OCI-LY1 (cell line): Measurements from ENCODE around the gene MAML2.

Source experiments
- H2AFZ ChIP-seq: fragments of 200-600 bp; sonication (generic), shearing (Covaris generic); 2 replicates; pipeline ENCODE4 v1.6.0; 2014; ENCODE audit warnings: antibody characterized with exemption, mild to moderate bottlenecking, low read length
- H3F3A ChIP-seq: fragments of 200-600 bp; sonication (generic), shearing (Covaris generic); 2 replicates; pipeline ENCODE4 v1.6.0; 2014; ENCODE audit warnings: mild to moderate bottlenecking, antibody characterized with exemption, low read length, moderate library complexity; ENCODE audit not compliant: insufficient read depth
- H3K27ac ChIP-seq: fragments of 200-600 bp; sonication (generic); 2 replicates; pipeline ENCODE4 v1.5.1; 2014; ENCODE audit warnings: low read length, mixed run types, mild to moderate bottlenecking, low read depth; ENCODE audit not compliant: poor library complexity, severe bottlenecking
- H3K27me3 ChIP-seq: fragments of 200-600 bp; sonication (generic); 2 replicates; pipeline ENCODE4 v1.6.0; 2014; ENCODE audit warnings: antibody characterized with exemption, mild to moderate bottlenecking, low read length, moderate library complexity; ENCODE audit not compliant: insufficient read depth
- H3K36me3 ChIP-seq: fragments of 200-600 bp; sonication (generic); 2 replicates; pipeline ENCODE4 v1.6.1; 2014; ENCODE audit warnings: mild to moderate bottlenecking, antibody characterized with exemption, low read length, moderate library complexity, mixed read lengths; ENCODE audit not compliant: insufficient read depth
- H3K4me1 ChIP-seq: fragments of 200-600 bp; sonication (generic); 2 replicates; pipeline ENCODE4 v1.5.1; 2014; ENCODE audit warnings: mild to moderate bottlenecking, low read length, moderate library complexity; ENCODE audit not compliant: insufficient read depth, severe bottlenecking
- H3K4me2 ChIP-seq: fragments of 200-600 bp; sonication (generic), shearing (Covaris generic); 2 replicates; pipeline ENCODE4 v1.6.1; 2014; ENCODE audit warnings: low read length
- H3K4me3 ChIP-seq: fragments of 200-600 bp; sonication (generic); 2 replicates; pipeline ENCODE4 v1.5.1; 2014; ENCODE audit warnings: low read length, low read depth, mild to moderate bottlenecking, mixed read lengths; ENCODE audit not compliant: poor library complexity, severe bottlenecking
- H3K79me2 ChIP-seq: fragments of 200-600 bp; shearing (Covaris generic); 2 replicates; pipeline ENCODE4 v1.6.1; 2016; ENCODE audit warnings: mixed run types, low read length, mixed read lengths; ENCODE audit not compliant: insufficient read depth
- H3K9ac ChIP-seq: fragments of 200-600 bp; sonication (generic), shearing (Covaris generic); 2 replicates; pipeline ENCODE4 v1.6.1; 2014; ENCODE audit warnings: mild to moderate bottlenecking, low read length, mixed read lengths
- H3K9me2 ChIP-seq: fragments of 200-600 bp; sonication (generic), shearing (Covaris generic); 2 replicates; pipeline ENCODE4 v1.6.1; 2014; ENCODE audit warnings: low read depth, mild to moderate bottlenecking, low read length, mixed read lengths
- H3K9me3 ChIP-seq: fragments of 200-600 bp; shearing (Covaris generic); 2 replicates; pipeline ENCODE4 v1.6.1; 2014; ENCODE audit warnings: low read length, mixed read lengths
- H4K20me1 ChIP-seq: fragments of 200-600 bp; sonication (generic), shearing (Covaris generic); 2 replicates; pipeline ENCODE4 v1.6.0; 2016; ENCODE audit warnings: mild to moderate bottlenecking, low read length; ENCODE audit not compliant: insufficient read depth
- EZH2 ChIP-seq: fragments of 200-600 bp; sonication (generic), shearing (Covaris generic); IDR thresholded peaks from 2 replicates; pipeline ENCODE4 v1.8.0; 2017; ENCODE audit warnings: borderline replicate concordance, mixed run types, mild to moderate bottlenecking, antibody characterized with exemption, low read length, moderate library complexity, mixed read lengths
- TF ChIP-seq, protein P1 (sequence below): fragments of 200-600 bp; sonication (generic), shearing (Covaris generic); IDR thresholded peaks from 2 replicates; pipeline ENCODE4 v1.5.1; 2017; ENCODE audit warnings: mild to moderate bottlenecking, antibody characterized with exemption, low read length, moderate library complexity, mixed read lengths

Gene MAML2

DNA sequence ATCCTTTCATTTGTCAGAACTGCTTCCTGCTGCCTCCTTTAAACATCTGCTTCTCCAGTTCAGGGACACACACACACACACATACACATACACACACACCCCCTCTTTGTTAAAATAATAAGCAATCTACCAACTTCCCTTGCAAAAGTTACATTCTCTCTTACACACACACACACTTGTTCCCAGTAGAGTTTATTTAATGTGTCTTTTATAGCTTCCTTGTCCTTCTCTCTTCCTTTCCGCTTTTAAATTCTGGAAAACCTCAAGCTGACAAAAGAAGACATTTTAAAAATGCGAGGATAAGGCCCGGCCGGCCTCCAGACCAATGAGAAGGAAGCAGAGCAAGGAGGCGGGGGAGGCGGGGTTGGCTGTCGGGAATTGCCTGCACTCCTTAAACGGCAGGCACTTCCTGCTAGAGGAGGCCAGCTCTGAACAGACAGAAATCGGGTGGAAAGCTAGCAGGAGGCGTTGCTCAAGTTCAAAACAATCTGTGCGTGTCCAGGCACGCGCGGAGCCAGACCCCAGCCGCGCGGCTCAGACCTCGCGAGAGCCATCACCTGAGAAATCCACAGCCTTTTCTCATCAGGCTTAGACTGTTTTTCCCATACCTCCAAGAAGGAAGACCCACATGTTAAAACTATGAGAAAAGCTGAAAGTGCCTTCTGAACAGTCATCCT lies 99.9 kb downstream of the MAML2 start:
- Histone ChIP-seq H3K4me3 (peak overlapping the region; percentile 45), H3K9me2 (no peaks in the 10 kb centered on the region), H3K36me3 (no peaks in the 10 kb centered on the region), H3K4me2 (peak overlapping the region; percentile 58), H3K9ac (peak overlapping the region; percentile 43), H3K79me2 (no peaks in the 10 kb centered on the region), H4K20me1 (no peaks in the 10 kb centered on the region), H3K27me3 (no peaks in the 10 kb centered on the region), H3K4me1 (peaks cover 53% of the 10 kb centered on the region), H2AFZ (peak overlapping the region; percentile 29; the same call in 1 of the 2 replicates), H3K27ac (peak overlapping the region; percentile 67), H3F3A (0 out of 2 replicates have a peak, but pooled peaks cover 2% of the 10 kb centered on the region), H3K9me3 (no peaks in the 10 kb centered on the region)
- TF ChIP-seq EZH2: no peak
- TF ChIP-seq, protein P1, sequence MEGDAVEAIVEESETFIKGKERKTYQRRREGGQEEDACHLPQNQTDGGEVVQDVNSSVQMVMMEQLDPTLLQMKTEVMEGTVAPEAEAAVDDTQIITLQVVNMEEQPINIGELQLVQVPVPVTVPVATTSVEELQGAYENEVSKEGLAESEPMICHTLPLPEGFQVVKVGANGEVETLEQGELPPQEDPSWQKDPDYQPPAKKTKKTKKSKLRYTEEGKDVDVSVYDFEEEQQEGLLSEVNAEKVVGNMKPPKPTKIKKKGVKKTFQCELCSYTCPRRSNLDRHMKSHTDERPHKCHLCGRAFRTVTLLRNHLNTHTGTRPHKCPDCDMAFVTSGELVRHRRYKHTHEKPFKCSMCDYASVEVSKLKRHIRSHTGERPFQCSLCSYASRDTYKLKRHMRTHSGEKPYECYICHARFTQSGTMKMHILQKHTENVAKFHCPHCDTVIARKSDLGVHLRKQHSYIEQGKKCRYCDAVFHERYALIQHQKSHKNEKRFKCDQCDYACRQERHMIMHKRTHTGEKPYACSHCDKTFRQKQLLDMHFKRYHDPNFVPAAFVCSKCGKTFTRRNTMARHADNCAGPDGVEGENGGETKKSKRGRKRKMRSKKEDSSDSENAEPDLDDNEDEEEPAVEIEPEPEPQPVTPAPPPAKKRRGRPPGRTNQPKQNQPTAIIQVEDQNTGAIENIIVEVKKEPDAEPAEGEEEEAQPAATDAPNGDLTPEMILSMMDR: no peak

DNA sequence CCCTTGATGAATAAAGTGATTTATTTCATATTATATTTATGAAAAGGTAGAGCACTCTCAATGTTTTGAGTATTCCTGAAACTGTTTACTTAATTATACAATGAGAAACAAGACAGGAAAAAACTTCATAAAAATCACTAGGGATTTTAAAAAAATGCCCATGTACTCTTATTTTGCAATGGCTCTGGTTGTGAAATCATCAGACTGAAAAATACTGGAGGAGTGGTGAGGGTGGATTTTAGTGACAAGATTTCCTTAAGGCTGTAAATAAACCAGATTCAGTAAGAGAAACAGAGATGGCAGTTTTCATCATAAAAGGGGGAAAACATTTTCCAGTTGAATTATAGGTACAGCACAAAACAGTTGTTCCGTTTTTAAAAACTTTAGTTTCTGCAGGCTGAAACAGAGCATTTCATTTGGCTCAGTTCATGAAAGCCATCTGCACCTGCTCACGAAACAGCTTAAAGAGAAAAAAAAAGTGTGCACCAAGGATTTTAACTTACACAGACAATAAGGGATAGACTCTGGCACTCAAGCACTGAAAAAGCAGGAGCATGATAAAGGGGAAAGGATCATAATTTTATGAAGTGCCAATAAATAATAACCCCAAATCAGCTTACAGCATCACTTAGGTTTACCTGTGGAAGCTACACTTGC lies 100.7 kb downstream of the MAML2 start:
- H4K20me1 ChIP-seq: no peaks in the 10 kb centered on the region
- peak overlapping the region; percentile 58 for H3K4me2 ChIP-seq
- no peaks in the 10 kb centered on the region for H3K9me2 ChIP-seq
- no peaks in the 10 kb centered on the region for H3K9me3 ChIP-seq
- H3K36me3 ChIP-seq: no peaks in the 10 kb centered on the region
- H3K27ac ChIP-seq: peak overlapping the region; percentile 67
- peak overlapping the region; percentile 45 for H3K4me3 ChIP-seq
- H3F3A ChIP-seq: 0 out of 2 replicates have a peak, but pooled peaks cover 2% of the 10 kb centered on the region
- TF ChIP-seq, protein P1: no peak
- no peak for TF ChIP-seq EZH2
- peaks cover 51% of the 10 kb centered on the region for H3K4me1 ChIP-seq
- H3K9ac ChIP-seq: peak overlapping the region; percentile 43
- peak overlapping the region; percentile 20; the same call in 1 of the 2 replicates for H2AFZ ChIP-seq
- no peaks in the 10 kb centered on the region for H3K79me2 ChIP-seq
- H3K27me3 ChIP-seq: no peaks in the 10 kb centered on the region

DNA sequence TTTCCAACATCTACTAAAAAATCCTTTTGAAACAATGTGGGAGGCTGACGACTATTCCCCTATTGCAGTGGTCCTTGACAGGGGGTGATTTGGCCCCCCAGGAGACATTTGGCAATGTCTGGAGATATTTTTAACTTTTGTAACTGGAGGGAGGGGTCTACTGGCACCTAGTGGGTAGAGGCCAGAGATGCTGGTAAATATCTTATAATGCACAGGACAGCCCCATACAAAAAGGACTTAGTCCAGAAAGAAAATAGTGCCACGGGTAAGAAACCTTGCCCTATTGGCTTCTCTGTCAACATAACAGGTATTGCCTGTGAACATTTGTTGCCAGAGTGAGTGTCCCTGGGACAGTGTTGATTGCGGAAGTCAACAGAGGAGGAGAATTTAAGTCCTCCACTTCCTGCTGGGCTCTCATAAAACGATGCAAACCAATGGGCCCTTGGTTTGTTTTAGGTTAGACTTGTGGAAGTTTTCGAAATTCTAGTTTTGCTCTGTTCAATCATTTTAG lies 101.6 kb downstream of the MAML2 start:
- peak overlapping the region; percentile 43 for H3K9ac ChIP-seq
- H3K9me2 ChIP-seq: no peaks in the 10 kb centered on the region
- H3K4me2 ChIP-seq: peak overlapping the region; percentile 58
- peak overlapping the region; percentile 45 for H3K4me3 ChIP-seq
- no peaks in the 10 kb centered on the region for H3K36me3 ChIP-seq
- no peaks in the 10 kb centered on the region for H3K9me3 ChIP-seq
- H3K27ac ChIP-seq: peak overlapping the region; percentile 67
- H4K20me1 ChIP-seq: no peaks in the 10 kb centered on the region
- peak overlapping the region; percentile 20; the same call in 1 of the 2 replicates for H2AFZ ChIP-seq
- H3K4me1 ChIP-seq: peaks cover 50% of the 10 kb centered on the region
- TF ChIP-seq EZH2: no peak
- TF ChIP-seq, protein P1: peak; percentile 61
- 0 out of 2 replicates have a peak, but pooled peaks cover 2% of the 10 kb centered on the region for H3F3A ChIP-seq
- no peaks in the 10 kb centered on the region for H3K79me2 ChIP-seq
- no peaks in the 10 kb centered on the region for H3K27me3 ChIP-seq
